B cell (primary cell): ENCODE data around the gene PHF21B. TPM values are rescaled to one million over a fixed set of nuclear protein-coding genes. Genes with fewer than 3 reads are reported as not detected.

ENCODE experiments used
- ATAC-seq: fragments of 200-7000 bp; cut with Tn5 transposase; one replicate; pipeline ENCODE4 v1.10.0; 2021; ENCODE audit warnings: low read depth, mild to moderate bottlenecking, moderate number of reproducible peaks, moderate library complexity
- CTCF ChIA-PET: fragments of 350-600 bp; sonication (Branson Sonifier 250); formaldehyde crosslinking; loops from one replicate; lab custom pipeline; 2021; ENCODE audit warnings: antibody characterized with exemption, inconsistent platforms; lab: Charles Lee
- POLR2A ChIA-PET: fragments of 350-600 bp; sonication (Branson Sonifier 250); formaldehyde crosslinking; loops from one replicate; lab custom pipeline; 2021; ENCODE audit warnings: antibody characterized with exemption; lab: Charles Lee
- DNase-seq: peaks from one replicate; pipeline ENCODE4 v3.0.0; 2013
- H2AFZ ChIP-seq: 2 replicates; pipeline ENCODE4 v1.6.1; 2012; ENCODE audit warnings: mild to moderate bottlenecking, low read depth, low read length; ENCODE audit not compliant: insufficient read depth, poor library complexity, severe bottlenecking
- H3K27ac ChIP-seq, 2 donors: 1 replicate in 1 of 2; 2 replicates in 1 of 2; pipeline ENCODE4 v1.5.1; 2012 to 2013; ENCODE audit warnings: low read length in 2 of 2, mild to moderate bottlenecking in 2 of 2, moderate library complexity in 1 of 2
- H3K27me3 ChIP-seq, 4 experiments: fragments of 200-600 bp in 1 of 4; sonication (generic) in 1 of 4; replicated peaks in 1 of 4; 1 replicate in 2 of 4; 2 replicates in 2 of 4; pipeline versions ENCODE4 v1.6.1 to v1.7.0; 2013 to 2016; ENCODE audit warnings: low read length in 3 of 4, mild to moderate bottlenecking in 2 of 4, mixed read lengths in 1 of 4, moderate library complexity in 1 of 4; ENCODE audit not compliant: insufficient read depth in 4 of 4, control insufficient read depth in 3 of 4; ENCODE audit errors: control extremely low read depth in 1 of 4
- H3K36me3 ChIP-seq, 2 experiments: replicated peaks in 1 of 2; 1 replicate in 1 of 2; 2 replicates in 1 of 2; pipeline versions ENCODE4 v1.6.1 to v1.7.1; 2013; ENCODE audit warnings: low read length in 1 of 2; ENCODE audit not compliant: insufficient read depth in 2 of 2, control insufficient read depth in 1 of 2; ENCODE audit errors: control extremely low read depth in 1 of 2, extremely low read depth in 1 of 2
- H3K4me1 ChIP-seq, 2 donors: fragments of 200-600 bp in 1 of 2; sonication (generic) in 1 of 2; 1 replicate in 1 of 2; 2 replicates in 1 of 2; pipeline versions ENCODE4 v1.5.1 to v1.6.1; 2013 to 2017; ENCODE audit warnings: low read length in 2 of 2; ENCODE audit not compliant: control insufficient read depth in 2 of 2, insufficient read depth in 2 of 2
- H3K4me2 ChIP-seq: replicated peaks from 2 replicates; pipeline ENCODE3; 2012; ENCODE audit warnings: mild to moderate bottlenecking, low read depth, low read length; ENCODE audit not compliant: poor library complexity, severe bottlenecking
- H3K4me3 ChIP-seq, 5 experiments: fragments of 200-600 bp in 1 of 5; sonication (generic) in 1 of 5; 1 replicate in 3 of 5; 2 replicates in 2 of 5; pipeline versions ENCODE4 v1.5.1 to v1.7.0; 2011 to 2016; ENCODE audit warnings: low read length in 4 of 5, mild to moderate bottlenecking in 4 of 5, low read depth in 2 of 5, control low read depth in 1 of 5, moderate library complexity in 1 of 5; ENCODE audit not compliant: insufficient read depth in 1 of 5; ENCODE audit errors: control extremely low read depth in 1 of 5, extremely low read depth in 1 of 5
- H3K79me2 ChIP-seq: fragments of 200-600 bp; sonication (generic); one replicate; pipeline ENCODE4 v1.6.0; 2016; ENCODE audit warnings: low read length; ENCODE audit not compliant: control insufficient read depth, insufficient read depth
- H3K9ac ChIP-seq: fragments of 200-600 bp; sonication (generic); 2 replicates; pipeline ENCODE4 v1.6.1; 2017; ENCODE audit warnings: mild to moderate bottlenecking, low read length, moderate library complexity
- H3K9me3 ChIP-seq, 3 donors: one replicate each; pipeline versions ENCODE4 v1.6.1 to v1.7.1; 2013; ENCODE audit warnings: low read length in 2 of 3; ENCODE audit not compliant: control insufficient read depth in 2 of 3, insufficient read depth in 1 of 3; ENCODE audit errors: control extremely low read depth in 1 of 3
- H4K20me1 ChIP-seq: 2 replicates; pipeline ENCODE4 v1.6.0; 2012; ENCODE audit warnings: mild to moderate bottlenecking, low read length; ENCODE audit not compliant: insufficient read depth, control insufficient read depth, poor library complexity, severe bottlenecking
- H3K27ac Mint-ChIP-seq: one replicate; pipeline ENCODE4 v1.8.0; 2021; ENCODE audit warnings: mixed read lengths
- H3K27me3 Mint-ChIP-seq: one replicate; pipeline ENCODE4 v1.8.0; 2021; ENCODE audit warnings: mixed read lengths
- H3K4me1 Mint-ChIP-seq: one replicate; pipeline ENCODE4 v1.8.0; 2021; ENCODE audit warnings: mixed read lengths
- H3K4me3 Mint-ChIP-seq: one replicate; pipeline ENCODE4 v1.8.0; 2021; ENCODE audit warnings: mixed read lengths
- H3K9me3 Mint-ChIP-seq: one replicate; pipeline ENCODE4 v1.8.0; 2022; ENCODE audit warnings: mixed read lengths; ENCODE audit not compliant: insufficient read depth
- CTCF ChIP-seq: fragments of 200-600 bp; IDR thresholded peaks from one replicate; pipeline ENCODE4 v1.8.0; 2022; ENCODE audit warnings: antibody characterized with exemption, mild to moderate bottlenecking
- EZH2 ChIP-seq: IDR thresholded peaks from 2 replicates; pipeline ENCODE4 v1.6.1; 2012; ENCODE audit warnings: borderline replicate concordance, low read depth, mild to moderate bottlenecking, moderate library complexity, low read length; ENCODE audit not compliant: insufficient read depth, poor library complexity, severe bottlenecking
- WGBS: methylation state at CpG from one replicate; pipeline ENCODE4 v1.1.5; 2013; ENCODE audit warnings: missing lambda C conversion rate; ENCODE audit not compliant: insufficient coverage; 5-methylcytosine and 5-hydroxymethylcytosine counted together
- intact Hi-C: fragments of 100-400 bp; cut with micrococcal nuclease; formaldehyde crosslinking; loops from one replicate; pipeline ENCODE4 v1.10.0; 2022
- polyA plus RNA-seq: library from polyadenylated mRNA; depleted of rRNA; stranded (reverse); fragments of >200 nt; gene quantifications from 2 replicates; pipeline ENCODE4 v1.2.3, GENCODE V29; 2012
- total RNA-seq, 2 donors: library from RNA; stranded (reverse); fragments of 120-200 nt in 1 of 2; gene quantifications; 1 replicate in 1 of 2; 2 replicates in 1 of 2; pipeline versions ENCODE4 v1.2.3 to v1.2.4, GENCODE V29; 2013 to 2022

PHF21B gene
- total and polyA plus RNA-seq, 2 donors (not counting 1 experiment from before 2014, with no cell fraction given), result not detected

GRCh38 chr22:44885806-44886360, 123.9 kb downstream of the PHF21B start:
- H3K4me3 Mint-ChIP-seq, result no peak overlapping the region
- ChIA-PET POLR2A (no interaction called here), CTCF (no interaction called here)
- no peaks in the 10 kb centered on the region for H3K4me1 Mint-ChIP-seq
- H3K27ac Mint-ChIP-seq, result no peak overlapping the region
- DNase-seq (no peak), ATAC-seq (no peak)
- Histone ChIP-seq H3K4me1 (no peaks in the 10 kb centered on the region), H3K9ac (no peak overlapping the region), H3K27ac (no peak overlapping the region), H4K20me1 (no peaks in the 10 kb centered on the region), H3K36me3 (no peaks in the 10 kb centered on the region), H3K79me2 (no peaks in the 10 kb centered on the region), H3K4me2 (no peak overlapping the region), H2AFZ (no peak overlapping the region), H3K27me3 (no peaks in the 10 kb centered on the region), H3K9me3 (peaks cover 0 to 10% (median 0%) of the 10 kb centered on the region in 3 donors), H3K4me3 (no peak overlapping the region)
- TF ChIP-seq CTCF (no peak), EZH2 (no peak)
- H3K27me3 Mint-ChIP-seq, result no peaks in the 10 kb centered on the region
- intact Hi-C loops, result no loop called here
- H3K9me3 Mint-ChIP-seq, result no peaks in the 10 kb centered on the region
- WGBS, result 91% methylated on average over 7 of the region's 14 CpGs

GRCh38 chr22:44884968-44885805, 124.6 kb downstream of the PHF21B start:
- Histone ChIP-seq H3K36me3 (no peaks in the 10 kb centered on the region), H3K4me2 (no peak overlapping the region), H3K4me1 (no peaks in the 10 kb centered on the region), H3K27me3 (no peaks in the 10 kb centered on the region), H3K27ac (no peak overlapping the region), H4K20me1 (no peaks in the 10 kb centered on the region), H3K4me3 (no peak overlapping the region), H3K9ac (no peak overlapping the region), H3K79me2 (no peaks in the 10 kb centered on the region), H3K9me3 (peaks cover 0 to 10% (median 0%) of the 10 kb centered on the region in 3 donors), H2AFZ (no peak overlapping the region)
- TF ChIP-seq CTCF (no peak), EZH2 (no peak)
- no peaks in the 10 kb centered on the region for H3K9me3 Mint-ChIP-seq
- intact Hi-C loops, result no loop called here
- H3K4me1 Mint-ChIP-seq, result no peaks in the 10 kb centered on the region
- WGBS, result 87% methylated on average over 15 of the region's 18 CpGs
- H3K27me3 Mint-ChIP-seq, result no peaks in the 10 kb centered on the region
- ChIA-PET CTCF (no interaction called here), POLR2A (no interaction called here)
- H3K27ac Mint-ChIP-seq, result no peak overlapping the region
- H3K4me3 Mint-ChIP-seq, result no peak overlapping the region
- no peak for DNase-seq
- no peak for ATAC-seq
